Activated naive CD4-positive, alpha-beta T cell treated with anti-CD3 and anti-CD28 coated beads for 36 hours (primary cell): Measurements from ENCODE around the gene PANK4. TPM values are rescaled to one million over a fixed set of nuclear protein-coding genes. Genes with fewer than 3 reads are reported as not detected.
A peak's percentile ranks its signal among the peaks of the same experiment; 100 is the strongest.
"Not testable (repeated sequence)": the region's sequence is repeated elsewhere in the genome, so short reads cannot be mapped to it uniquely, and the experiment has no call there.

Experiments used
- CTCF ChIA-PET: fragments of 350-600 bp; sonication (Branson Sonifier 250); formaldehyde crosslinking; loops from one replicate; lab custom pipeline; 2021; ENCODE audit warnings: antibody characterized with exemption; lab: Charles Lee
- DNase-seq: peaks from one replicate; pipeline ENCODE4 v3.0.0-alpha.2; 2020
- H3K27ac Mint-ChIP-seq: one replicate; pipeline ENCODE4 v1.8.0; 2021; ENCODE audit warnings: mild to moderate bottlenecking, mixed read lengths
- H3K27me3 Mint-ChIP-seq: one replicate; pipeline ENCODE4 v1.8.0; 2021; ENCODE audit warnings: low read depth, mixed read lengths
- H3K36me3 Mint-ChIP-seq: one replicate; pipeline ENCODE4 v1.8.0; 2021; ENCODE audit warnings: low read depth, mixed read lengths
- H3K4me1 Mint-ChIP-seq: one replicate; pipeline ENCODE4 v1.8.0; 2021; ENCODE audit warnings: low read depth, mixed read lengths
- H3K4me3 Mint-ChIP-seq: one replicate; pipeline ENCODE4 v1.8.0; 2021; ENCODE audit warnings: mild to moderate bottlenecking, moderate library complexity, mixed read lengths
- H3K9me3 Mint-ChIP-seq: one replicate; pipeline ENCODE4 v1.8.0; 2021; ENCODE audit warnings: mixed read lengths
- intact Hi-C: fragments of 100-400 bp; cut with micrococcal nuclease; formaldehyde crosslinking; loops from one replicate; pipeline ENCODE4 v1.15.1; 2023
- total RNA-seq, 2 experiments: library from RNA; stranded (reverse); gene quantifications; one replicate each; pipeline ENCODE4 v1.2.3, GENCODE V29; 2021

Gene PANK4
- total RNA-seq, 2 experiments from 2014 or later, result 46.6 to 51.4 TPM

DNA sequence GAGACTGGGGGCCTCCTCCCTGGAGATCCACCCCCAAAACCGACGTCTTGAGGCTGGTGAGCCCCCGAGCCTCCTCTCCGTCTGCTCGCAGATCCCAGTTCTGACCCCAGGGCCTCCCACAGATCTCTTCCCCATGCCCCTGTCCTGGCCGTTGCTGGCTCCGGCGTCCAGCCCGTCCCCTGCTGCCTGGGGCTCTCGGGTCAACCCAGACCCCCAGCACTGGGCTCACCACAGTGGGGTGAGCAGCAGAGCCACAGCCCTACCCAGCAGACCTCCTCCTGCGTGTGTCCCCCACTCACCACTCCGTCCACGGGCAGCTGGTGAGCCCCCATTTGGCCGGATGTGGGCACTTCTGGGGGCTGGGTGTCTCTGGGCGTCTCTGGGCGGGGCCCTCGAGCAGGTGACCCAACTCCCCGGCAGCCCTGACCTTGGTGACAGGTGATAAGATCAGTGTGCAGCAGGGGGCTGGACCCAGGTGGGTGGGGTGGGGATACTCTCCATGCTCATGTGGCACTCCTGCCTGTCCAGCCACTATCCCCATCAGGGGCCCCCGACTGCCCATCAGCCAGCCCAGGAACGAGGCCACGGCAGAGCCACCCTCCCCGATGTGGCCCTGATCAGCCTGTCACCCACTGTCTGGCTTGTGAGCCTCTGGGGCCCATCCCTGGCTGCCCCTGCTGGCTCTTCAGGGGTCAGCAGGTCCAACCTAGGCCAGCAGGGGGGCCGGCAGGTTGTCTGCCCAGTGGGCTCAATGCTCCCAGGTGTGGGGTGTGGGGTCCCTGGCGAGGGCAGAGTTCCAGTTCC lies 30.5 kb upstream of the PANK4 start:
- CTCF ChIA-PET, result interaction anchor here (0.8 to 2.4 kb wide), 5 partner anchors 10 to 29 kb away, joined by 4 to 11 read pairs (median 5); partner anchors contain the start of gene PRXL2B
- peaks cover 11% of the 10 kb centered on the region for H3K36me3 Mint-ChIP-seq
- intact Hi-C loops, result loop anchor here (1.0 kb wide), 2 partner anchors 21 to 28 kb away; no protein-coding TSS in a partner anchor
- no peaks in the 10 kb centered on the region for H3K27me3 Mint-ChIP-seq
- peaks cover 31% of the 10 kb centered on the region for H3K4me1 Mint-ChIP-seq
- no peaks in the 10 kb centered on the region for H3K9me3 Mint-ChIP-seq
- peak overlapping the region; percentile 99 for H3K27ac Mint-ChIP-seq
- peak overlapping the region; percentile 93 for H3K4me3 Mint-ChIP-seq
- peak; percentile 56 for DNase-seq

DNA sequence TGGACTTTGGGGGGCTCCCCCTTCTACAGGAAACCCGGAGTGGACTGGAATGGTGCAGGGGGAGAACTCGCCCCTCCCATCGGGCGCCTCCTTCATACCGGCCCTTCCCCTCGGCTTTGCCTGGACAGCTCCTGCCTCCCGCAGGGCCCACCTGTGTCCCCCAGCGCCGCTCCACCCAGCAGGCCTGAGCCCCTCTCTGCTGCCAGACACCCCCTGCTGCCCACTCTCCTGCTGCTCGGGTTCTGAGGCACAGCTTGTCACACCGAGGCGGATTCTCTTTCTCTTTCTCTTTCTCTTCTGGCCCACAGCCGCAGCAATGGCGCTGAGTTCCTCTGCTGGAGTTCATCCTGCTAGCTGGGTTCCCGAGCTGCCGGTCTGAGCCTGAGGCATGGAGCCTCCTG lies 29.9 kb upstream of the PANK4 start, which contains the start of gene TNFRSF14:
Gene TNFRSF14 (plus strand): TSS at position 95 of the 401 bp plus-strand sequence. CDS start 294 bp downstream, at position 389.
- Mint-ChIP-seq H3K27me3 (no peaks in the 10 kb centered on the region), H3K4me1 (peaks cover 31% of the 10 kb centered on the region), H3K4me3 (peak within 1 kb of the TSS; percentile 93), H3K36me3 (peaks cover 11% of the 10 kb centered on the region), H3K9me3 (no peaks in the 10 kb centered on the region), H3K27ac (peak within 1 kb of the TSS; percentile 99)
- intact Hi-C loops, result loop anchor here (1.0 kb wide), 2 partner anchors 22 to 29 kb away; no protein-coding TSS in a partner anchor
- DNase-seq, result peak; percentile 81
- CTCF ChIA-PET, result interaction anchor here (0.7 to 2.4 kb wide), 6 partner anchors 9 to 30 kb away, joined by 3 to 11 read pairs (median 5); partner anchors contain the start of gene PRXL2B

- H3K9me3 Mint-ChIP-seq, result no peaks in the 10 kb centered on the region
- CTCF ChIA-PET, result interaction anchor here (0.7 to 2.4 kb wide), 6 partner anchors 9 to 30 kb away, joined by 3 to 11 read pairs (median 5); partner anchors contain the start of gene PRXL2B
- intact Hi-C loops, result loop anchor here (1.0 to 2.0 kb wide), 4 partner anchors 23 to 231 kb away; no protein-coding TSS in a partner anchor
- H3K27ac Mint-ChIP-seq, result peak overlapping the region; percentile 99
- peak overlapping the region; percentile 93 for H3K4me3 Mint-ChIP-seq
- H3K36me3 Mint-ChIP-seq, result peaks cover 11% of the 10 kb centered on the region
- DNase-seq, result peak; percentile 91
- no peaks in the 10 kb centered on the region for H3K27me3 Mint-ChIP-seq
- peaks cover 35% of the 10 kb centered on the region for H3K4me1 Mint-ChIP-seq
Observed at GRCh38 chr1:2555634-2556276, 29.4 kb upstream of the PANK4 start.

DNA sequence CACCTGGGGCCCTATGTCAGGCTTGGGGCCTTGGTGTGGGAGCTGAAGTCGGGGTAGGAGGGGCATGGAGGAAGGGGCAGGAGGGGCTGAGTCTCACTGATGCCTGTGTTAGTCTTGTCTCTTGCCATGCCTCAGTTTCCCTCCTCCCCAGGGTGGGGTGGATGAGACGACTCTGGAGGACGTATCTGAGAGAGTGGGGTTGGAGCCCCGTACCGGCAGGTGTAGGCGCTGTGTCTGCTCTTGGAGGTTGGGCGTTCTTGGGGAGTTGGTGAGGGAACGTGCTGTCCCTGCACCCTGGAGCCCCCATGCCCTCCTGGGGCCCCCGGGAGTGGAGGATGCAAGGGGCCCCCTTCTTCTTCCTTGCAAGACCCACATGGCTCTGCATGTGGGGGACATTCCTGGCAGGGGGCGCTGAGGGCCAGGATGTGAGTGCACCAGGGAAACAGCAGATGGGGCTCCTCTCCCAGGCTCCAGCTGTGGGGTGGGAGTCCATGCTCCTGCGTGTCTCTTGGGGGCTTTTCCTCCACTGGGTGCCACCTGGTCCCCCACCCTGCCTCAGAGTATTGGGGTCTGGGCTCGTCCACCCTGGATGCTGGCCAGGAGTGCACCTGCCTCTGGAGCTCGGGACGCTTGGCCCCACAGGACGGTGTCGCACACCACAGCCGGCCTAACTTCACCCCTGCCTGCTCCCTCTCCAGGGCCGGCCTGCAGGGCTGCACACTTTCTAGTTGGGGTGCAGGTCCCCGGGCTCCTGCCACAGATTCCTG lies 28.4 kb upstream of the PANK4 start:
- peak overlapping the region; percentile 99 for H3K27ac Mint-ChIP-seq
- no peaks in the 10 kb centered on the region for H3K27me3 Mint-ChIP-seq
- peak; percentile 76 for DNase-seq
- H3K4me3 Mint-ChIP-seq, result peak overlapping the region; percentile 93
- CTCF ChIA-PET, result interaction anchor here (2.0 to 2.4 kb wide), 2 partner anchors 23 to 28 kb away, joined by 9 to 11 read pairs; no protein-coding TSS in a partner anchor
- H3K36me3 Mint-ChIP-seq, result peaks cover 11% of the 10 kb centered on the region
- intact Hi-C loops, result loop anchor here (1.0 to 2.0 kb wide), 2 partner anchors 87 to 232 kb away; no protein-coding TSS in a partner anchor
- no peaks in the 10 kb centered on the region for H3K9me3 Mint-ChIP-seq
- H3K4me1 Mint-ChIP-seq, result peaks cover 36% of the 10 kb centered on the region

DNA sequence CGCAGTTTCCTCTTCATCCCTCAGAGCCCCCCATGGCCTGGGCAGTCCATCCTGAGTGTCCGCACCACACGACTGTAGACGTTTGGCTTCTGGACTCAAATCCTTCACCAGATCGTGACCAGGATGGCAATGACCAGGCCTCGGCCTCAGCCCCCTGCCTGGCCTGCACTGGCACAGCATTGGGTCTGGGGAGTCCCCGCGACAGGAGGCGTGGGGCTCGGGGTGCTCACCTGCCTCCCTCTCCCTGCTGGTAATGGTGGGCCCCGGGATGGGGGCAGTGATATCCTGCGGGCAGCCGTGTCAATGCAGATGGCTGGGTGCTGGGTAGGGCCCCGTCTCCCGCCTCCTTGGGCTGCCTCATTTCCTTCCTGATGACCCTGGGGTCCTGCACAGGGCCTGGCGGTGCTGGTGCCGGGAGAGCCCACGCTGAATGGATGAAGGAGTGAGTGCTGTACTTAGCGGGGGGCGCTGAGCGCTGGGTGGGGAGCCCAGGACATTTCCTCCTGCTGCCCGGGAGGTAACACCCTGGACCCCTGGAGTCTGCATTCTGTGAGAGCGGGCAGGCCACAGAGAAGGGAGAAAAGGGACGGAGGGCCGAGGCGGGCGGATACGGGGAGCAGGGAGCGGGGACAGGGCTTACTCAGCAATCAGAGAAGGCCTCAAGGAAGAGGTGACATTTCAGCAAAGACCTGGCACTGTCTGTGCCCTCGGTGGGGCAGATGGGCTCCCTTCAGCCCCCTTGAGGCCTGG lies 27.6 kb upstream of the PANK4 start:
- Mint-ChIP-seq H3K4me3 (no peak overlapping the region), H3K27me3 (no peaks in the 10 kb centered on the region), H3K27ac (peak overlapping the region; percentile 99), H3K36me3 (peaks cover 11% of the 10 kb centered on the region), H3K4me1 (peaks cover 37% of the 10 kb centered on the region), H3K9me3 (no peaks in the 10 kb centered on the region)
- intact Hi-C loops, result loop anchor here (2.0 kb wide), 1 partner anchor 233 kb away; no protein-coding TSS in a partner anchor
- DNase-seq, result no peak
- CTCF ChIA-PET, result no interaction called here

- H3K4me3 Mint-ChIP-seq, CTCF ChIA-PET, intact Hi-C loops, DNase-seq, H3K9me3 Mint-ChIP-seq, H3K27me3 Mint-ChIP-seq, H3K36me3 Mint-ChIP-seq: not testable (repeated sequence)
- H3K4me1 Mint-ChIP-seq, result peaks cover 36% of the 10 kb centered on the region
- H3K27ac Mint-ChIP-seq, result peak overlapping the region; percentile 46
Observed at GRCh38 chr1:2553076-2553475, 26.7 kb upstream of the PANK4 start.

- intact Hi-C loops, result no loop called here
- peaks cover 30% of the 10 kb centered on the region for H3K4me1 Mint-ChIP-seq
- H3K4me3 Mint-ChIP-seq, result no peak overlapping the region
Observed at GRCh38 chr1:2552189-2552588, 25.8 kb upstream of the PANK4 start.

GRCh38 chr1:2551544-2551943 lies 25.1 kb upstream of the PANK4 start:
- H3K27me3 Mint-ChIP-seq, intact Hi-C loops, H3K27ac Mint-ChIP-seq, H3K4me3 Mint-ChIP-seq, H3K9me3 Mint-ChIP-seq, H3K36me3 Mint-ChIP-seq, DNase-seq: not testable (repeated sequence)
- peaks cover 29% of the 10 kb centered on the region for H3K4me1 Mint-ChIP-seq
- CTCF ChIA-PET, result interaction anchor here (0.6 to 0.7 kb wide), 2 partner anchors 10 to 34 kb away, joined by 3 read pairs; no protein-coding TSS in a partner anchor

More at GRCh38 chr1:2552189-2552588, 25.8 kb upstream of the PANK4 start:
- no peak overlapping the region for H3K27ac Mint-ChIP-seq
- H3K27me3 Mint-ChIP-seq, result no peaks in the 10 kb centered on the region
- CTCF ChIA-PET, result interaction anchor here (0.7 kb wide), 1 partner anchor 33 kb away, joined by 3 read pairs; no protein-coding TSS in a partner anchor
- H3K36me3 Mint-ChIP-seq, result peaks cover 8% of the 10 kb centered on the region
- no peak for DNase-seq
- no peaks in the 10 kb centered on the region for H3K9me3 Mint-ChIP-seq

- H3K36me3 Mint-ChIP-seq, CTCF ChIA-PET, H3K4me3 Mint-ChIP-seq, H3K27me3 Mint-ChIP-seq, H3K9me3 Mint-ChIP-seq, DNase-seq, intact Hi-C loops, H3K27ac Mint-ChIP-seq: not testable (repeated sequence)
- peaks cover 25% of the 10 kb centered on the region for H3K4me1 Mint-ChIP-seq
Observed at GRCh38 chr1:2550309-2550861, 24.0 kb upstream of the PANK4 start.

- H3K9me3 Mint-ChIP-seq, H3K36me3 Mint-ChIP-seq, CTCF ChIA-PET, H3K27me3 Mint-ChIP-seq, DNase-seq: not testable (repeated sequence)
- peak overlapping the region; percentile 81 for H3K4me3 Mint-ChIP-seq
- peak overlapping the region; percentile 99 for H3K27ac Mint-ChIP-seq
- peaks cover 20% of the 10 kb centered on the region for H3K4me1 Mint-ChIP-seq
- intact Hi-C loops, result loop anchor here (2.0 to 5.0 kb wide), 3 partner anchors 247 to 401 kb away; no protein-coding TSS in a partner anchor
Observed at GRCh38 chr1:2549367-2550029, 23.1 kb upstream of the PANK4 start.
